Keratinocyte (primary cell): ENCODE data around the gene CD177.

Experiments
- CTCF ChIP-seq, 3 experiments: IDR thresholded peaks in 1 of 3; conservative IDR thresholded peaks in 1 of 3; optimal IDR thresholded peaks in 1 of 3; 2 replicates in 2 of 3; 3 replicates in 1 of 3; pipeline versions ENCODE3 to v1.5.1; 2011; ENCODE audit warnings: low read length in 3 of 3, mild to moderate bottlenecking in 3 of 3, moderate library complexity in 2 of 3, control low read depth in 1 of 3, inconsistent platforms in 1 of 3; ENCODE audit not compliant: insufficient read depth in 2 of 3; ENCODE audit errors: extremely low read depth in 1 of 3
- EZH2 ChIP-seq: IDR thresholded peaks from one replicate; pipeline ENCODE4 v1.6.1; 2012; ENCODE audit warnings: inconsistent platforms, mild to moderate bottlenecking, low read length, moderate library complexity

- TF ChIP-seq EZH2 (no peak), CTCF (optimal IDR thresholded peaks at IDR 0.05 in 1 of 3, IDR thresholded peaks at IDR 0.05 in 1 of 3, conservative IDR thresholded peaks at IDR 0.05 in 1 of 3; ENCODE audit: extremely low read depth in 1 of 3, insufficient read depth in 2 of 3, low read length in 3 of 3) (no peak)
Measured at GRCh38 chr19:43306097-43306496, 47.4 kb upstream of the CD177 start.
